Measurements from ENCODE around the gene DDX50. TPM values are rescaled to one million over a fixed set of nuclear protein-coding genes. Genes with fewer than 3 reads are reported as not detected.

The DDX50 gene
- total and polyA plus RNA-seq, 2 donors (not counting 3 experiments of a cell fraction or from before 2014, with no cell fraction given), result 14.8 to 28.2 TPM

DNA sequence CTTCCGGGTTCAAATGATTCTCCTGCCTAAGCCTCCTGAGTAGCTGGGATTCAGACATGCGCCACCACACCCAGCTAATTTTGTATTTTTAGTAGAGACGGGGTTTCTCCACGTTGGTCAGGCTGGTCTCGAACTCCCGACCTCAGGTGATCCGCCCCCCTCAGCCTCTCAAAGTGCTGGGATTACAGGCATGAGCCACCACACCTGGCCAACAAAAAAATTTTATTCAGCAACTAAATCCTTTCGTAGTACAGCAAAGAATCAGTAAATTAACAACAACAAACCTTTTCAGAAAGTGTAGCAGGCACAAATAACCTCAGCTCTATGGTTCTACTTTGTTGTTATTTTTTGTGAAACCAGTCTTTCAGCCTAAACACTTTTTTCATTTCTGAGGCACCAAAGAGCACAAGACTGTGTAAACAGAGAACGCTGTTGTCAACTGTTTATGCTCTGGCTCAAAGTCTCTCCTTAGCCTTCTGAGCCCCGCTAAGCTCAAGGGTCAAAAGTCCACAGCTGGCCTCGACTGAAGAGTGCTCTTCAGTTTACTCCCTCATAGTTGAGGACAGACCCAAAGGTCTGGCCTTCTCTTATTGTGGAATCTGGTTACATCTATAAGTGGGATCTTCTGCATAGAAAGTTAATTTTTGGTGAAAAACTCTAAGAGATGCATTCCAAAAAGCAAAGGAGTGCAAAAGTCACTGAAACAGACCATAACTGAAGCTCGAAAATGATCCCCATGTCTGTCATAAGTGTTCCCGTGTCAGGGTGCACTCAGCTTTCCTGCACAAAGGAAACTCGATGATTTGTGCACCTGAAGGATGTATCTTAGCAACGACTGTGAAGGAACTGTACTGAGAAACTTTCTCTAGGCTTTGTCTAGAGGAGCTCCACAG, 24.6 kb upstream of the DDX50 start:
- CTCF ChIA-PET, result no interaction called here
- Histone ChIP-seq H4K20me1 (replicated peaks; ENCODE audit: control insufficient read depth, extremely low read depth, insufficient read depth, low read length) (no peaks in the 10 kb centered on the region), H3K27ac (ENCODE audit: insufficient read depth, low read depth, low read length) (no peak overlapping the region), H2AFZ (ENCODE audit: low read depth, low read length) (no peak overlapping the region), H3K9me3 (replicated peaks; ENCODE audit: control insufficient read depth, insufficient read depth, low read length) (no peaks in the 10 kb centered on the region), H3K79me2 (ENCODE audit: control insufficient read depth, insufficient read depth, low read length) (no peaks in the 10 kb centered on the region), H3K27me3 (ENCODE audit: control insufficient read depth in 2 of 2, insufficient read depth in 2 of 2, low read length in 2 of 2) (peaks cover 9 to 11% of the 10 kb centered on the region in 2 experiments), H3K36me3 (ENCODE audit: control insufficient read depth in 2 of 2, extremely low read depth in 1 of 2, insufficient read depth in 2 of 2, low read length in 2 of 2) (no peaks in the 10 kb centered on the region), H3K4me2 (ENCODE audit: insufficient read depth, low read length) (no peak overlapping the region), H3K9me1 (replicated peaks; ENCODE audit: control insufficient read depth, extremely low read depth, insufficient read depth, low read length) (no peaks in the 10 kb centered on the region), H3K4me3 (replicated peaks in 1 of 3; ENCODE audit: insufficient read depth in 1 of 3, low read depth in 1 of 3, low read length in 3 of 3) (no peak overlapping the region), H3K9ac (replicated peaks; ENCODE audit: extremely low read depth, insufficient read depth, low read length) (no peak overlapping the region), H3K4me1 (ENCODE audit: control insufficient read depth, extremely low read depth, insufficient read depth, low read length) (no peaks in the 10 kb centered on the region)
- DNase-seq (ENCODE audit: low read depth, low spot score) (no peak), FAIRE-seq (no peak)
- no peak for TF ChIP-seq FOS (IDR thresholded peaks at IDR 0.05; ENCODE audit: borderline replicate concordance, insufficient read depth, low read length)
- POLR2A ChIA-PET, result no interaction called here
- dilution Hi-C loops (cut with MboI; ENCODE audit: extremely low pct_ligation_motif_present, low sequenced_read_pairs) (no loop called here), intact Hi-C loops (cut with micrococcal nuclease) (no loop called here)
- BruUV-seq (replicated peaks), result no TSS peak

DNA sequence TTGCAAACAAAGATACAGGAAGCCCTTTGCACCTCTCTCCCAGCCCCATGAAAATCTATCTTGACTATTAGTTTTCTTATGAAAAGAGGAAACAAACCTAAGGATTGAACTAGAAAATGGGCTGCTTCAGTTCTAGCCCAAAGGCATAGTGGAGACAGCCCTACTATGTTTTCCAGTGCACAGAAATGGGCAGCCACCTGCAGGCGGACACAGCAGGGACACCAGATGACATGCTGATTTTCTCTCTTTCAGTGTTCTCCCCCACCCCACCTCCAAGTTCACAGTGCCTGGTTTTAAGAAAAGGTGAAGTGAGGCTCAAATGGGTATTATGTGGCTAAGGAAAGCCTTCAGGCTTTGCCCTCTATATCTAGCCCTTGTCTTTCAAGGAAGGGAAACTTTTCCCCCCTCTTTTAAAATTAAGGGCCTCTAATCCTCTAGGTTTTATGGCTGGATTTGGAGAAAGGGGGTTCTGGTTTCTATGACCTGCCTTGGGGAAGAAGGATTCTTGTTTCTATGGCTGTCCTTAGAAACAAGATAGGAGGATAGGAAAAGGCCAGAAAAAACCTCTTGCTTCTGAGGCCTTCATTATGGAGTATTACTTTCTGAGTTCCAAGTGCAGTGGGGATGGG, 23.5 kb upstream of the DDX50 start:
- BruUV-seq (replicated peaks), result no TSS peak
- H4K20me1 ChIP-seq (replicated peaks; ENCODE audit: control insufficient read depth, extremely low read depth, insufficient read depth, low read length), result no peaks in the 10 kb centered on the region
- intact Hi-C loops (cut with micrococcal nuclease) (no loop called here), dilution Hi-C loops (cut with MboI; ENCODE audit: extremely low pct_ligation_motif_present, low sequenced_read_pairs) (no loop called here)
- H3K9me3 ChIP-seq (replicated peaks; ENCODE audit: control insufficient read depth, insufficient read depth, low read length), result no peaks in the 10 kb centered on the region
- POLR2A ChIA-PET, result no interaction called here
- FAIRE-seq, result no peak
- CTCF ChIA-PET, result no interaction called here
- H3K4me2 ChIP-seq (ENCODE audit: insufficient read depth, low read length), result no peak overlapping the region
- H3K4me1 ChIP-seq (ENCODE audit: control insufficient read depth, extremely low read depth, insufficient read depth, low read length), result no peaks in the 10 kb centered on the region
- H3K36me3 ChIP-seq (ENCODE audit: control insufficient read depth in 2 of 2, extremely low read depth in 1 of 2, insufficient read depth in 2 of 2, low read length in 2 of 2), result no peaks in the 10 kb centered on the region
- no peak overlapping the region for H3K27ac ChIP-seq (ENCODE audit: insufficient read depth, low read depth, low read length)
- H2AFZ ChIP-seq (ENCODE audit: low read depth, low read length), result no peak overlapping the region
- H3K9ac ChIP-seq (replicated peaks; ENCODE audit: extremely low read depth, insufficient read depth, low read length), result no peak overlapping the region
- H3K27me3 ChIP-seq (ENCODE audit: control insufficient read depth in 2 of 2, insufficient read depth in 2 of 2, low read length in 2 of 2), result peaks cover 7 to 8% of the 10 kb centered on the region in 2 experiments
- TF ChIP-seq JUN (IDR thresholded peaks at IDR 0.05; ENCODE audit: borderline replicate concordance, insufficient read depth, insufficient read length, low read depth), result no peak
- TF ChIP-seq GATA2 (IDR thresholded peaks at IDR 0.05; ENCODE audit: insufficient read depth, insufficient read length, low read depth, low read length), result no peak
- TF ChIP-seq POLR2AphosphoS5 (IDR thresholded peaks at IDR 0.05; ENCODE audit: insufficient read depth, low read depth, low read length), result no peak
- no peak for TF ChIP-seq POLR2A (IDR thresholded peaks at IDR 0.05; ENCODE audit: low read depth, low read length)
- TF ChIP-seq, protein P1, sequence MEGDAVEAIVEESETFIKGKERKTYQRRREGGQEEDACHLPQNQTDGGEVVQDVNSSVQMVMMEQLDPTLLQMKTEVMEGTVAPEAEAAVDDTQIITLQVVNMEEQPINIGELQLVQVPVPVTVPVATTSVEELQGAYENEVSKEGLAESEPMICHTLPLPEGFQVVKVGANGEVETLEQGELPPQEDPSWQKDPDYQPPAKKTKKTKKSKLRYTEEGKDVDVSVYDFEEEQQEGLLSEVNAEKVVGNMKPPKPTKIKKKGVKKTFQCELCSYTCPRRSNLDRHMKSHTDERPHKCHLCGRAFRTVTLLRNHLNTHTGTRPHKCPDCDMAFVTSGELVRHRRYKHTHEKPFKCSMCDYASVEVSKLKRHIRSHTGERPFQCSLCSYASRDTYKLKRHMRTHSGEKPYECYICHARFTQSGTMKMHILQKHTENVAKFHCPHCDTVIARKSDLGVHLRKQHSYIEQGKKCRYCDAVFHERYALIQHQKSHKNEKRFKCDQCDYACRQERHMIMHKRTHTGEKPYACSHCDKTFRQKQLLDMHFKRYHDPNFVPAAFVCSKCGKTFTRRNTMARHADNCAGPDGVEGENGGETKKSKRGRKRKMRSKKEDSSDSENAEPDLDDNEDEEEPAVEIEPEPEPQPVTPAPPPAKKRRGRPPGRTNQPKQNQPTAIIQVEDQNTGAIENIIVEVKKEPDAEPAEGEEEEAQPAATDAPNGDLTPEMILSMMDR (IDR thresholded peaks at IDR 0.05; ENCODE audit: extremely low read depth in 1 of 2, insufficient read depth in 1 of 2, low read depth in 1 of 2, low read length in 2 of 2), result no peak
- TF ChIP-seq FOS (IDR thresholded peaks at IDR 0.05; ENCODE audit: borderline replicate concordance, insufficient read depth, low read length), result no peak
- TF ChIP-seq, protein P2, sequence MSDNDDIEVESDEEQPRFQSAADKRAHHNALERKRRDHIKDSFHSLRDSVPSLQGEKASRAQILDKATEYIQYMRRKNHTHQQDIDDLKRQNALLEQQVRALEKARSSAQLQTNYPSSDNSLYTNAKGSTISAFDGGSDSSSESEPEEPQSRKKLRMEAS (IDR thresholded peaks at IDR 0.05; ENCODE audit: insufficient read depth, insufficient read length), result no peak
- no peak for TF ChIP-seq MYC (IDR thresholded peaks at IDR 0.05; ENCODE audit: low read depth, low read length)
- TF ChIP-seq EZH2 (IDR thresholded peaks at IDR 0.05; ENCODE audit: borderline replicate concordance, low read depth, low read length, severe bottlenecking), result no peak
- no peaks in the 10 kb centered on the region for H3K9me1 ChIP-seq (replicated peaks; ENCODE audit: control insufficient read depth, extremely low read depth, insufficient read depth, low read length)
- no peak for DNase-seq (ENCODE audit: low read depth, low spot score)
- H3K4me3 ChIP-seq (replicated peaks in 1 of 3; ENCODE audit: insufficient read depth in 1 of 3, low read depth in 1 of 3, low read length in 3 of 3), result no peak overlapping the region
- H3K79me2 ChIP-seq (ENCODE audit: control insufficient read depth, insufficient read depth, low read length), result no peaks in the 10 kb centered on the region
